GM12875 (cell line): ENCODE data around the gene CTSH.

Source experiments
- H3K4me3 ChIP-seq: one replicate; pipeline ENCODE4 v1.5.1; 2011; ENCODE audit warnings: low read depth, low read length, control low read depth
- TF ChIP-seq, protein P1 (sequence below): IDR thresholded peaks from 2 replicates; pipeline ENCODE4 v1.5.1; 2011; ENCODE audit warnings: low read depth, mild to moderate bottlenecking, control low read depth, inconsistent platforms, low read length, moderate library complexity, borderline replicate concordance; ENCODE audit not compliant: insufficient read depth

CTSH gene

GRCh38 chr15:78927077-78927790 is 17.6 kb downstream of the CTSH start:
- TF ChIP-seq, protein P1, sequence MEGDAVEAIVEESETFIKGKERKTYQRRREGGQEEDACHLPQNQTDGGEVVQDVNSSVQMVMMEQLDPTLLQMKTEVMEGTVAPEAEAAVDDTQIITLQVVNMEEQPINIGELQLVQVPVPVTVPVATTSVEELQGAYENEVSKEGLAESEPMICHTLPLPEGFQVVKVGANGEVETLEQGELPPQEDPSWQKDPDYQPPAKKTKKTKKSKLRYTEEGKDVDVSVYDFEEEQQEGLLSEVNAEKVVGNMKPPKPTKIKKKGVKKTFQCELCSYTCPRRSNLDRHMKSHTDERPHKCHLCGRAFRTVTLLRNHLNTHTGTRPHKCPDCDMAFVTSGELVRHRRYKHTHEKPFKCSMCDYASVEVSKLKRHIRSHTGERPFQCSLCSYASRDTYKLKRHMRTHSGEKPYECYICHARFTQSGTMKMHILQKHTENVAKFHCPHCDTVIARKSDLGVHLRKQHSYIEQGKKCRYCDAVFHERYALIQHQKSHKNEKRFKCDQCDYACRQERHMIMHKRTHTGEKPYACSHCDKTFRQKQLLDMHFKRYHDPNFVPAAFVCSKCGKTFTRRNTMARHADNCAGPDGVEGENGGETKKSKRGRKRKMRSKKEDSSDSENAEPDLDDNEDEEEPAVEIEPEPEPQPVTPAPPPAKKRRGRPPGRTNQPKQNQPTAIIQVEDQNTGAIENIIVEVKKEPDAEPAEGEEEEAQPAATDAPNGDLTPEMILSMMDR: no peak
- H3K4me3 ChIP-seq: no peak overlapping the region

DNA sequence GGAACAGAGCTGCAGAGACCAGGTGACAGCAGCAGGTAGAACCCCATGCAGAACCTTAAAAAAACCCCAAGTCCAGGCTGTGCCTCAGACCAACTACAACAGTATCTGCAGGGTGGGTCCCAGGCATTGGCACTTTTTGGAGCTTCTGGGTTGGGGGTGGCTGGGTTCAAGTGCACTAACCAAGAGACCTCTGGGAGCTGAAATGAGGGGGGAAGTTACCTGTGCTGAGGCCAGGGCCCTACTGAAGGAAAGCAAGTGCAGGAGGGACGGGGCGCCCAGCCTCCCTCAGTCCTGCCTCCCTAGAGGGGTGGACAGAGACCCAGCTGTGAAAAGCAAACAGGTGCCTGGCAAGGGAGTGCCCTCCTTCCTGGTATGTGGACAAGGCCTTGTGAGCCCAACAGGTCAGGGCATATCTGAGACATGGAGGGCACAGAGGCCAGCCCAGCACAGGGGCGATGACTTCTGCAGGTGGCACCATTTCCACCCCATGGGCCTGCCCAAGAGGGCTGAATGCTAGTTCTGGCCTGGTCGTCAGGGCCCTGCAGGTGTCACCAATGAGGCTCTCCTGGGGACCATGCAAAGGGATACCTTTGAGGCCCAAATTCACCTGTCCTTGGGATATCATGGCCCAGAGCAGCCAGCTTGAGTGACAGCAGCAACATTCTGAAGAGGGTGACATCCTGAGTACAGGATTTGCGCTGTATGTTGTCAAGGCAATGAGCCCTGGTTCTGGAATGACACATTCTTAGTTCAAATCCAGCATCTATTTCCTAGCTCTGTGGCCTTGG is 18.7 kb downstream of the CTSH start:
- TF ChIP-seq, protein P1: no peak
- H3K4me3 ChIP-seq: no peak overlapping the region

GRCh38 chr15:78925076-78925624 is 19.7 kb downstream of the CTSH start:
- TF ChIP-seq, protein P1: no peak
- no peak overlapping the region for H3K4me3 ChIP-seq

DNA sequence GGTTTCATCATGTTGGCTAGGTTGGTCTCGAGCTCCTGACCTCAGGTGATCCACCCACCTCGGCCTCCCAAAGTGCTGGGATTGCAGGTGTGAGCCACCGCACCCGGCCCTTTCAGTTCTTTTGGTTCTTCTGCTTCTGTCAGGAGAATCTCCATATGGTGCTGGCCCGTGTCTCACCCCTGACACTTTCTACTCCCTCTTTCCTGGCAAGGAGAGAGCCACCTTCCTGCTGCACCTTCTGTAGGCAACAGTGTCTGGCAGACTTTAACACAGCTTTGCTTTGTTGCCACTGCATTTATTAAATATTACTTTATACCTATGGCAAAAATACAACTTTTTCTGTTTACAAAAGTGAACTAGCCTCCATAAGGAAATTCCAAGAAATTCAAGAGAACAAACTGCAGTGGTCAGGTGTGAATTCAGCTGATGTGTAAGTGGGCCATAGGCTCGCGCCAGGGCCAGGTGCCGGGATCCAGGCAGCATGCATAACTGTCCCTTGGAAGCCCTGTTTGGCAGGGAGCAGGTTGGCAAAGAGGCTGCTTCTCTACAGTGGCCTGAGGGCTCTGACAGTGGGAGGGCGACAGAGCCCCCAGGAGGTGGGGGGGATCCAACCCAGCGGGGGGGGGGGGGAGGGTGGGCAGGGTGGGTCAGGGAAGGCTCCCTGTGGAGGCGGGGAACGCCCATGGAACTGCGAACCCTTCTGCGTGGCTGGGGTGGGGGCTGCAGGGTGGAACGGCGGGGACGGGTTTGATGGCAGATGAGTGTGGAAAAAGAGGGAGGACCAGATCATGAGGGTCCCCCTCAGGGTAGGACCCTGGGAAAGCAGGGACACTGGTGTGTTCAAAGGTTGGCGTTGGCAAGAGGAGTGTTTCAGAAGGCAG is 21.1 kb downstream of the CTSH start:
- TF ChIP-seq, protein P1: no peak

DNA sequence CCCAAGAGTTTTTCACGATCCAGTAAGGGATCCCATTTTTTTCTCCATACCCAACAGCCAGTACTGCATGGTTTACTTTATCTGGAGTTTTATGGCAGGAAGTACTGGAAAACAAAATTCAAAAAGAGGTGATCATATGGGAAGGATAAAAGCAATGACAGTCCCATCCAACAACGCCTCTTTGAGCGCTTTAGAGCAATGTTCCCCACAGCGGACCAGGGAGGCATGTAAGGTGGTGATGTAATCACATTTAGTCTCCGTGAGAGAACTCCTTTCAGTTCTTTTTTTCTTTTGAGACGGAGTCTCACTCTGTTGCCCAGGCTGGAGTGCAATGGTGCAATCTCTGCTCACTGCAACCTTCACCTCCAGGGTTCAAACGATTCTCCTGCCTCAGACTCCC is 21.8 kb downstream of the CTSH start:
- no peak overlapping the region for H3K4me3 ChIP-seq
- TF ChIP-seq, protein P1: no peak

More for the DNA sequence above, 21.1 kb downstream of the CTSH start:
- no peak overlapping the region for H3K4me3 ChIP-seq

DNA sequence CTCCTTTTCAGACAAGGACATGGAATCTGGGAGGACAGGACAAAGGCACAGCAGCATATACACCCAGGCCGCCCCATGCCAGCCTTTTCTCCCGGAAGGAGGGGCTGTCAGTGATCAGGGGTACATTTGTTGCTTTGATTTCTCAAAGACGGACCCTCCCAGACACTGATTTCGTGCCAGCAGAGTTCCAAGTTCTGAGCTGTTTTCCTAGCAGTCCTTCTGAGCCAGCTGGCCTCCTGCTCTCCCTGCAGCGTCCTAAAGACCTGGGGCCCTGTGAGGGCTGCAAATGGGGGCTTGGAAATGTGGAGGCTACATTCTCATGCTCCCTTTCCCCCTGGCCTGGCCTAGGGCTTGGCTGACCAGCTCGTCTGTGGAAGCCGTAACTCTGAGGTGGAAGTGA is 22.3 kb downstream of the CTSH start:
- H3K4me3 ChIP-seq: no peak overlapping the region
- TF ChIP-seq, protein P1: no peak
